Measurements from ENCODE around the gene LZTS2.

Gene LZTS2

GRCh38 chr10:100999742-101000126 is at the start of gene LZTS2:
TSS of gene LZTS2 (plus strand) at chr10:100999808. CDS start at chr10:101002539, 2,731 bp downstream.
- Histone ChIP-seq H3K27me3 (ENCODE audit: insufficient read depth, low read length) (no peaks in the 10 kb centered on the region), H3K9me3 (ENCODE audit: low read length) (no peaks in the 10 kb centered on the region), H3K36me3 (ENCODE audit: insufficient read depth, low read length) (peaks cover 19% of the 10 kb centered on the region)

DNA sequence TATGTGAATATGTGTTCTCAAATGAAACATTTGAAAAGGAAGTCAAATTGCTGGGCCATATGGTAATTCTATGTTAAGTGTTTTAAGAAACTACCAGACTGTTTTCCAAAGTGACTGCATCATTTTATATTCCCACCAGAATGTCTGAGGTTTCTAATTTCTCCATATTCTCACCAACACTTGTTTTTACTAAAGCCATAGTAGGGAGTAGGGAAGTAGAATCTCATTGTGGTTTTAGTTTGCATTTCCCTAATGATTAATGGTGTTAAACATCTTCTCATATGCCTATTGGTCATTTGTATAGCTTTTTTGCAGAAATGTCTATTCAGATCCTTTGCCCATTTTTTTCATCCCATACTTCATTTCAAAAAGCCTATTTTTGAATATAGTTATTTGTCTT is 39.4 kb upstream of the LZTS2 start:
- no peaks in the 10 kb centered on the region for H3K9me3 ChIP-seq (ENCODE audit: low read length)
- no peaks in the 10 kb centered on the region for H3K4me1 ChIP-seq (ENCODE audit: insufficient read depth, low read length)
- no peak overlapping the region for H2AFZ ChIP-seq (ENCODE audit: low read depth, low read length)
- H3K27me3 ChIP-seq (ENCODE audit: insufficient read depth, low read length) = no peaks in the 10 kb centered on the region
- H3K4me3 ChIP-seq (ENCODE audit: low read length) = no peak overlapping the region
- H3K36me3 ChIP-seq (ENCODE audit: insufficient read depth, low read length) = peaks cover 74% of the 10 kb centered on the region

More at GRCh38 chr10:100999742-101000126, at the start of gene LZTS2:
- Histone ChIP-seq H3K4me3 (ENCODE audit: low read length) (peak within 1 kb of the TSS; percentile 90), H2AFZ (ENCODE audit: low read depth, low read length) (peak within 1 kb of the TSS; percentile 7), H3K4me1 (ENCODE audit: insufficient read depth, low read length) (peaks cover 32% of the 10 kb centered on the region)

- Histone ChIP-seq H3K4me1 (ENCODE audit: insufficient read depth, low read length) (no peaks in the 10 kb centered on the region), H3K4me3 (ENCODE audit: low read length) (no peak overlapping the region), H3K36me3 (ENCODE audit: insufficient read depth, low read length) (peaks cover 55% of the 10 kb centered on the region), H3K27me3 (ENCODE audit: insufficient read depth, low read length) (no peaks in the 10 kb centered on the region), H3K9me3 (ENCODE audit: low read length) (no peaks in the 10 kb centered on the region), H2AFZ (ENCODE audit: low read depth, low read length) (no peak overlapping the region)
Measured at GRCh38 chr10:100962351-100963080, 37.1 kb upstream of the LZTS2 start.

DNA sequence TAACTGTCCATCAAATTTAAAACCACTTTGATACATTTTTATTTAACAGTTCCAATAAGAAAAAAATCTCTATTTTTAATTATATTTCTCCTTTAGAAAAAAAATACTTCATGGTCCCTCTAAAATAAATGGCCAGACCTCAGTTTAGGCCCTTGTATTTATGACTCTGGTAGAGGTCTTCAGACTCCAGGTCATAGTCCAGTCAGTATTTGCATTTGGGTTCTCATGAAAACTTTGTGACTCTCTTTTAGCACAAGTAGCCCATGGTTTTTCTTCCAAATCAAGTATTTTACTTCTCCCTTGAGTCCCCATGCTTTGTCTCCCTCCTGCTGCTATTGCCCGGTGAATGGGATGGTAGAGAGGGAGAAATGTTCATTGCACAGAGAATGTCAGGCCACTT is 35.8 kb upstream of the LZTS2 start:
- no peaks in the 10 kb centered on the region for H3K4me1 ChIP-seq (ENCODE audit: insufficient read depth, low read length)
- H3K27me3 ChIP-seq (ENCODE audit: insufficient read depth, low read length) = no peaks in the 10 kb centered on the region
- H2AFZ ChIP-seq (ENCODE audit: low read depth, low read length) = no peak overlapping the region
- peaks cover 45% of the 10 kb centered on the region for H3K36me3 ChIP-seq (ENCODE audit: insufficient read depth, low read length)
- no peak overlapping the region for H3K4me3 ChIP-seq (ENCODE audit: low read length)
- H3K9me3 ChIP-seq (ENCODE audit: low read length) = no peaks in the 10 kb centered on the region

- peaks cover 6% of the 10 kb centered on the region for H3K4me1 ChIP-seq (ENCODE audit: insufficient read depth, low read length)
- H2AFZ ChIP-seq (ENCODE audit: low read depth, low read length) = no peak overlapping the region
- H3K36me3 ChIP-seq (ENCODE audit: insufficient read depth, low read length) = peaks cover 30% of the 10 kb centered on the region
- no peaks in the 10 kb centered on the region for H3K27me3 ChIP-seq (ENCODE audit: insufficient read depth, low read length)
- no peak overlapping the region for H3K4me3 ChIP-seq (ENCODE audit: low read length)
- H3K9me3 ChIP-seq (ENCODE audit: low read length) = no peaks in the 10 kb centered on the region
Measured at GRCh38 chr10:100965820-100966219, 33.8 kb upstream of the LZTS2 start.

DNA sequence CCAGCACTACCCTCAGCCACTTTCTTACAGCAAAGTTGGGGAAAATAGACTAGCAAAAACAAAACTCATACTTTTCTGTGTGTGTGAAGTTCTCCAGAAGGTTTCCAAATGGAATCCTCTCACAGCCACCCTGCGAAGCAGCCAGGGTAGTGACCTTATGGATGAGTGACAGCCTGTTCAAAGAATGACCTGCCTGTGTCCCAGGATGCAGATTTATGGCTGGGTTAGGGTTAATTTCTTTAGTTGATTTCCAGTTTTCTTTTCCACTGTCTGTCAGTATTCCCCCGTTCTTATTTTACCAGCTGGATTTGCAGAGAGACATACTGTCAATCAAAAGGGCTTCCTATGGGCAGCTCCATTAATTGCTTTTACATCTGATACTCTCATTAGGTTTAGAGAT is 32.7 kb upstream of the LZTS2 start:
- Histone ChIP-seq H3K9me3 (ENCODE audit: low read length) (no peaks in the 10 kb centered on the region), H3K4me1 (ENCODE audit: insufficient read depth, low read length) (peaks cover 6% of the 10 kb centered on the region), H3K27me3 (ENCODE audit: insufficient read depth, low read length) (no peaks in the 10 kb centered on the region), H2AFZ (ENCODE audit: low read depth, low read length) (no peak overlapping the region), H3K4me3 (ENCODE audit: low read length) (no peak overlapping the region), H3K36me3 (ENCODE audit: insufficient read depth, low read length) (peaks cover 25% of the 10 kb centered on the region)

- Histone ChIP-seq H3K27me3 (ENCODE audit: insufficient read depth, low read length) (no peaks in the 10 kb centered on the region), H3K9me3 (ENCODE audit: low read length) (no peaks in the 10 kb centered on the region), H3K4me1 (ENCODE audit: insufficient read depth, low read length) (peaks cover 6% of the 10 kb centered on the region), H2AFZ (ENCODE audit: low read depth, low read length) (no peak overlapping the region), H3K36me3 (ENCODE audit: insufficient read depth, low read length) (peaks cover 21% of the 10 kb centered on the region), H3K4me3 (ENCODE audit: low read length) (no peak overlapping the region)
Measured at GRCh38 chr10:100967332-100967731, 32.3 kb upstream of the LZTS2 start.

- Histone ChIP-seq H3K9me3 (ENCODE audit: low read length) (no peaks in the 10 kb centered on the region), H3K36me3 (ENCODE audit: insufficient read depth, low read length) (peaks cover 12% of the 10 kb centered on the region), H3K27me3 (ENCODE audit: insufficient read depth, low read length) (no peaks in the 10 kb centered on the region), H2AFZ (ENCODE audit: low read depth, low read length) (no peak overlapping the region), H3K4me3 (ENCODE audit: low read length) (no peak overlapping the region), H3K4me1 (ENCODE audit: insufficient read depth, low read length) (peaks cover 6% of the 10 kb centered on the region)
Measured at GRCh38 chr10:100968062-100968736, 31.4 kb upstream of the LZTS2 start.

- no peaks in the 10 kb centered on the region for H3K9me3 ChIP-seq (ENCODE audit: low read length)
- H3K27me3 ChIP-seq (ENCODE audit: insufficient read depth, low read length) = no peaks in the 10 kb centered on the region
- H3K4me3 ChIP-seq (ENCODE audit: low read length) = peak overlapping the region; percentile 22
- peaks cover 6% of the 10 kb centered on the region for H3K4me1 ChIP-seq (ENCODE audit: insufficient read depth, low read length)
- H3K36me3 ChIP-seq (ENCODE audit: insufficient read depth, low read length) = peaks cover 6% of the 10 kb centered on the region
- no peak overlapping the region for H2AFZ ChIP-seq (ENCODE audit: low read depth, low read length)
Measured at GRCh38 chr10:100968863-100969186, 30.8 kb upstream of the LZTS2 start.

DNA sequence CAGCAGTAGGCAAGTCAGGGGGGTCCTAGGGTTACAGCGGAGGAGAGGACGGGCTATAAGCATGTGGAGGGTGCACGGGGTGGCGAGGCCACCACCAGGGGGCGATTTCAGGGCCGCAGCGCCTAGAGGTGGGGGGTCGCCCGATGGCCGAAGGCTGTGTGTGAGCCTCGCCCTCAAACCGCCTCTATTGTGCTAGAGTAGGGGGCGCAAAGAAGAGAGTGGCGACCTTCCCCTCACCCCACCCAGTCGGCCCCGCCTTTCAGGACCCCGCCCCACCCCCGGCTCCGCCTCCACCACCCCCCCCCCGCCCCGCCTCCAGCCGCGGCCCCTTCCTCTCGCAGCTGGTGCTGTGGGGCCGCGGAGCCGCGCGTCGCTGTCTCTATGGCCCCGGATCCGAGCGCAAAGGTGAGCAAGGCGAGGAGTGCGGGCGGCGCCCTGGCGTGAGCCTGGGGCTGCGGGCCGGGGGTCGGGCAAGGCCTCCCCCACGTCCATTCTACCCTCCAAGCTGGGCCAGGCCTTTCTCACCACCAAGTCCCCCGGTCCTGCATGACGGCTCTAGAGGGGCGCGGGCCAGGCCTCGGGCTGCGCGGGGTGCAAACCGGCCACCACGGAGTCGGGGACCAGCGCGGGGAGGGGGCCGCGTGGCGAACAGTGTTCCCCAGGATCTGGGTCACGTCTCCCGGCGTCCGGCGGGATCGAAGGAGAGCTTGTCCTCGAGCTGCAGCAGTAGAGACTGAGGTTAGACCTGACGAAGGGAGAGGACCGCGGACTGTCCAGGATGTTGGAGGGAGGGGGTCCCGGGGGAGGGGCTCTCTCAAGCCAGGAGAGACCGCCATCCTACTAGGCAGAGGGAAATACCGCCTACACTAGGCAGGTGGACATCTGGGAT is 30.2 kb upstream of the LZTS2 start, which contains the start of gene SEMA4G:
Gene SEMA4G, plus strand, starts transcription at position 318 of the 889 bp plus-strand sequence. CDS start 3,409 bp downstream, outside the sequence.
- peak within 1 kb of the TSS; percentile 37 for H3K4me3 ChIP-seq (ENCODE audit: low read length)
- H3K9me3 ChIP-seq (ENCODE audit: low read length) = no peaks in the 10 kb centered on the region
- H3K4me1 ChIP-seq (ENCODE audit: insufficient read depth, low read length) = peaks cover 6% of the 10 kb centered on the region
- peaks cover under 1% of the 10 kb centered on the region for H3K36me3 ChIP-seq (ENCODE audit: insufficient read depth, low read length)
- H2AFZ ChIP-seq (ENCODE audit: low read depth, low read length) = peak within 1 kb of the TSS; percentile 87
- H3K27me3 ChIP-seq (ENCODE audit: insufficient read depth, low read length) = no peaks in the 10 kb centered on the region

DNA sequence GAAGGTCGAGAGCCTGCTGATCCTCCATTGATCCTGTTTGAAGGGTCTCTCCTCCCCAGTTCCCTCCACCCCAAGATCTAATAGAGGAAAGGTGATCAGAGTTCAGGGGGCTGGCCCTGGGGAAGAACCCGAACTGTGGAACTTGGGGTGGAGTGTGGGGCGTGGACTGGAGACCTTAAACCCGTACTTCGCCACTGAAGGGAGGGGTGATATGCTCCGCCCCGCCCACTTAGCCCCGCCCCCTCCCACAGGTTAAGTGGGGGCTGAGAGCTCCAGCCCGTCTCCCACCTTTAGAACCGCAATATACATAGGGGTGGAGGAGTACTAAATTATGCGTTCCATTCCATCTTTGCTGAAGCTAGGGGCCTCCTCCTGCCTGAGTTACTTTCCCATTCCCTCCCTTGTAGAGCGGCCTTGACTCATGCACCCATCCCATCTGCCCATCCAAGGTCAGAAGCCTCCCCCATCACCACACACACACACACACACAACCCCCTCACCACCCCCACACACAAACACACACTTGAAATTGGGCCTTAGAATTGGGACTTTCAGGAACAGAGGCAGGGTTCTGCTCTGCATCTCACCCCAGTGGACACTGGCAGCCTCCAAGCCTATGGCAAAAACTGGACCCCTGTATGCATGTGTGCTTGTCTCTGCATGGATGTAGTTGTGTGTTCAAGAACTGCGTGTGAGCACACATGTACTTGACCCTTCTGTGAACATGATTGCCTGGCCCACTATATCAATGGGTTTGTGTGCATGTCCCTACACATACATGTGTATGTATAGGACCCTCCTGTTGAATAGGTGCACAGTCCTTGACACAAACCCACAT is 29.3 kb upstream of the LZTS2 start:
- no peaks in the 10 kb centered on the region for H3K36me3 ChIP-seq (ENCODE audit: insufficient read depth, low read length)
- H3K4me3 ChIP-seq (ENCODE audit: low read length) = peak overlapping the region; percentile 37
- H2AFZ ChIP-seq (ENCODE audit: low read depth, low read length) = peak overlapping the region; percentile 87
- peaks cover 6% of the 10 kb centered on the region for H3K4me1 ChIP-seq (ENCODE audit: insufficient read depth, low read length)
- no peaks in the 10 kb centered on the region for H3K9me3 ChIP-seq (ENCODE audit: low read length)
- no peaks in the 10 kb centered on the region for H3K27me3 ChIP-seq (ENCODE audit: insufficient read depth, low read length)

All from neuron (in vitro differentiated cells).